Esophagus mucosa (tissue), 1 donor: ENCODE results near the gene COQ9. TPM values are rescaled to one million over a fixed set of nuclear protein-coding genes. Genes with fewer than 3 reads are reported as not detected.

Experiments
- total RNA-seq: library from RNA; stranded (reverse); gene quantifications from one replicate; pipeline ENCODE4 v1.2.4, GENCODE V29; 2023
- donor health status: DM: yes; HTN: yes; CAD: no.

The COQ9 gene
- total RNA-seq, 1 donor from 2014 or later = 44.6 TPM

Other genes with a start within 250 kb of the COQ9 start
- 43.4 TPM for gene ARL2BP, start 202.2 kb upstream of the COQ9 start, total RNA-seq
- gene PLLP, start 162.8 kb upstream of the COQ9 start, total RNA-seq = 9.3 TPM
- 0.20 TPM for gene CCL22, start 88.7 kb upstream of the COQ9 start, total RNA-seq
- gene CX3CL1, start 75.0 kb upstream of the COQ9 start, total RNA-seq = 3.7 TPM
- gene CCL17, start 42.7 kb upstream of the COQ9 start, total RNA-seq = 1.6 TPM
- gene CIAPIN1, start 94 bp upstream of the COQ9 start, total RNA-seq = 52.4 TPM
- gene POLR2C, start 15.2 kb downstream of the COQ9 start, total RNA-seq = 32.0 TPM
- gene DOK4, start 39.0 kb downstream of the COQ9 start, total RNA-seq = 25.0 TPM
- gene CCDC102A, start 89.1 kb downstream of the COQ9 start, total RNA-seq = 1.4 TPM
- gene ADGRG5, start 95.2 kb downstream of the COQ9 start, total RNA-seq = 0.44 TPM
- gene ADGRG1, start 181.2 kb downstream of the COQ9 start, total RNA-seq = 93.7 TPM
- gene ADGRG3, start 220.8 kb downstream of the COQ9 start, total RNA-seq = 0.84 TPM
- gene DRC7, start 247.3 kb downstream of the COQ9 start, total RNA-seq = not detected